ENCODE results near the gene SNRPB. TPM values are rescaled to one million over a fixed set of nuclear protein-coding genes. Genes with fewer than 3 reads are reported as not detected.

The SNRPB gene
- total and polyA plus RNA-seq, 2 donors (not counting 3 experiments of a cell fraction or from before 2014, with no cell fraction given) = 296 to 340 TPM

DNA sequence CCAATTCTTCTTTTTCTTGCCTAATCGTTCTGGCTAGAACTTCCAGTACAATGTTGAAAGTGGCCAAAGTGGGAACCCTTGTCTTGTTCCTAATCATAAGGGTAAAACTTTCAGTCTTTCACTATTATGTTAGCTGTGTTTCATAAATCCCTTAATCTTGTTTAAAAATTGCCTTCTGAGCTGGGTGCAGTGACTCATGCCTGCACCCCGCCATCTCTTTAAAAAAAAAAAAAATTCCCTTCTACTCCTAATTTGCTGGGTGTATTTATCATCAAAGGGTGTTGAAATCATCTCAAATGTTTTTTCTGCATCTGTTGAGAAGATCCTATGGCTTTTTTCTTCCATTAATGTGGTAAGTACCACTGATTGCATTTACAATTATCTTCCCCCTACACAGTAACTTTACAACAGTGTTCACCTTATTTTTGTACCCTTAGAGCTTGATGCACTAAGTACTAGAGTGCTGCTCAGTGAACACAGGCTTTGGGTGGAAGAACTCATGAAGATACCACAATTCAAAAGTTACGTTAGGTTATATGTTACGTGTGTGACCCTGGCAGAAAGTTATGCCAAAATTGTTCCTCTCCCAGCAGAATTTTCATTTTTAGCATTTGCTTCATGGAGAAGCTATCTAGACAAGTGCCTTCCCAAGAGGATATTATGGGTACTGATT is 9.7 kb downstream of the SNRPB start:
- Histone ChIP-seq H2AFZ (ENCODE audit: low read depth, low read length) (no peak overlapping the region), H3K79me2 (ENCODE audit: control insufficient read depth, insufficient read depth, low read length) (peaks cover 17% of the 10 kb centered on the region), H3K27me3 (ENCODE audit: control insufficient read depth in 2 of 2, insufficient read depth in 2 of 2, low read length in 2 of 2) (no peaks in the 10 kb centered on the region), H3K4me1 (ENCODE audit: control insufficient read depth, extremely low read depth, insufficient read depth, low read length) (no peaks in the 10 kb centered on the region), H3K9me3 (replicated peaks; ENCODE audit: control insufficient read depth, insufficient read depth, low read length) (no peaks in the 10 kb centered on the region), H3K9ac (replicated peaks; ENCODE audit: extremely low read depth, insufficient read depth, low read length) (no peak overlapping the region), H4K20me1 (replicated peaks; ENCODE audit: control insufficient read depth, extremely low read depth, insufficient read depth, low read length) (peaks cover 2% of the 10 kb centered on the region), H3K36me3 (ENCODE audit: control insufficient read depth in 2 of 2, extremely low read depth in 1 of 2, insufficient read depth in 2 of 2, low read length in 2 of 2) (peaks cover 36 to 60% of the 10 kb centered on the region in 2 experiments), H3K4me3 (replicated peaks in 1 of 3; ENCODE audit: insufficient read depth in 1 of 3, low read depth in 1 of 3, low read length in 3 of 3) (no peak overlapping the region), H3K9me1 (replicated peaks; ENCODE audit: control insufficient read depth, extremely low read depth, insufficient read depth, low read length) (no peaks in the 10 kb centered on the region), H3K27ac (ENCODE audit: insufficient read depth, low read depth, low read length) (no peak overlapping the region), H3K4me2 (ENCODE audit: insufficient read depth, low read length) (no peak overlapping the region)
- CTCF ChIA-PET = interaction anchor here (1.0 to 1.1 kb wide), 2 partner anchors 9 to 61 kb away, joined by 3 to 4 read pairs; no protein-coding TSS in a partner anchor
- no peak for DNase-seq (ENCODE audit: low read depth, low spot score)
- POLR2A ChIA-PET = no interaction called here
- no peak for FAIRE-seq
- dilution Hi-C loops (cut with MboI; ENCODE audit: extremely low pct_ligation_motif_present, low sequenced_read_pairs) = no loop called here
- no TSS peak for BruUV-seq (replicated peaks)
- intact Hi-C loops (cut with micrococcal nuclease) = no loop called here
- TF ChIP-seq CTCF (IDR thresholded peaks at IDR 0.05; ENCODE audit: extremely low read depth in 1 of 2, insufficient read depth in 1 of 2, low read depth in 1 of 2, low read length in 2 of 2) = no peak
- TF ChIP-seq JUN (IDR thresholded peaks at IDR 0.05; ENCODE audit: borderline replicate concordance, insufficient read depth, insufficient read length, low read depth) = no peak
- TF ChIP-seq FOS (IDR thresholded peaks at IDR 0.05; ENCODE audit: borderline replicate concordance, insufficient read depth, low read length) = no peak
- no peak for TF ChIP-seq GATA2 (IDR thresholded peaks at IDR 0.05; ENCODE audit: insufficient read depth, insufficient read length, low read depth, low read length)
- TF ChIP-seq POLR2AphosphoS5 (IDR thresholded peaks at IDR 0.05; ENCODE audit: insufficient read depth, low read depth, low read length) = no peak
- no peak for TF ChIP-seq MAX (IDR thresholded peaks at IDR 0.05; ENCODE audit: insufficient read depth, insufficient read length)

Data from endothelial cell of umbilical vein (primary cell).